GM12892 (cell line): ENCODE measurements around the gene OCA2.

ENCODE experiments used
- DNase-seq: peaks from one replicate; pipeline ENCODE4 v3.0.0; 2011; ENCODE audit not compliant: insufficient read length
- FAIRE-seq: peaks from 2 replicates; lab custom pipeline; 2011; peaks lifted over from hg19 to GRCh38; lab: Jason Lieb, UNC
- POLR2A ChIP-seq: IDR thresholded peaks from 2 replicates; pipeline ENCODE4 v1.6.1; 2011; ENCODE audit warnings: low read depth, low read length, control low read depth
- POLR2AphosphoS5 ChIP-seq: IDR thresholded peaks from 2 replicates; pipeline ENCODE4 v1.6.1; 2011; ENCODE audit warnings: low read depth, low read length, control low read depth
- TAF1 ChIP-seq: IDR thresholded peaks from 2 replicates; pipeline ENCODE4 v1.6.1; 2011; ENCODE audit warnings: low read depth, mild to moderate bottlenecking, control low read depth, low read length, borderline replicate concordance

Gene OCA2

DNA sequence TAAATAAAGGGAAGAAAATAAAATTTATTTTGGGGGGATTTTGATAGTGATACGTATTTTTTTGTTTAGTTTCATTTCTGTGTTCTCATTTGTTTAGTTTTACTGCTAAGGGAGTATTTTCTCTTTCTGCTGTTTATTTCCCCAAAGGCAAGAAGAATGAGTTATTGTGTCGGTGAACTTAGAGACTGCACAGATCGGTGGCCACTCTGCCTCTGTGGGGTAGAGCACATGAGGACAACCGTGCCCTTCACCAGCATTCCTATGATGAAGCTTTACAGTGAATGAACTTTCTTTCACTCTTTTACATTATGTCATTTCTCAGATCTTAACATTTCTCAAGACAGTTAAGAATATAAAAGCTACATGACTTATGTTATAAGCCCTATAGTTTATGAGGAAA lies 214.4 kb downstream of the OCA2 start:
- TF ChIP-seq POLR2A: no peak
- TF ChIP-seq TAF1: no peak
- no peak for TF ChIP-seq POLR2AphosphoS5
- no peak for DNase-seq
- no peak for FAIRE-seq

DNA sequence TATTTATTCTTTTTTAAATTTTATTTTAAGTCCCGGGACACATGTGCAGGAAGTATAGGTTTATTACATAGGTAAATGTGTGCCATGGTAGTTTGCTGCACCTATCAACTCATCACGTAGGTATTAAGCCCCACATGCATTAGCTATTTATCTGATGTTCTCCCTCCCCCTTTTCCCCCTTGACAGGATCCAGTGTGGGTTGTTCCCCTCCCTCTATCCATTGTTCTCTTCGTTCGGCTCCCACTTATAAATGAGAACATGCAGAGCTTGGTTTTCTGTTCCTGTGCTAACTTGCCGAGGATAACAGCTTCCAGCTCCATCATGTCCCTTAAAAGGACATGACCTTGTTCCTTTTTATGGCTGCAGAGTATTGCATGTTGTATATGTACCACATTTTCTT lies 220.3 kb downstream of the OCA2 start:
- TF ChIP-seq POLR2AphosphoS5 (no peak), POLR2A (no peak), TAF1 (no peak)
- no peak for DNase-seq
- FAIRE-seq: no peak

DNA sequence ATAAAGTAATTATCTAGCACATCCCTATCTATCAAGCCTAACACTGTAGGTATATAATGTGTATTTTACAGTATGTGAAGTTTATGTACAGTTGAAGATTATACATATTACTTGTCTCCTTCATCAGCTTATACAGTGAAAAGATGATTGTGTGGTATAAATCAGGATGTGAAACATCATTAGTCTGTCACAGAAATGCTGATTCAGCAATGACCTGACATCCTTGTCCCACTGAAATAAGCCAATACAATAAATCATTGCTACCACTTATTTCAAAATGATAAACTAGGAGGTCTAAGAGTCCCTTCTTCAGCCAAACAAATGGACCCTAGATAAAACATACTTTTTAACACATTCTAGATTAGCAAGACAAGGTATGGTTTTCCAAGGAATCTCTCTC lies 225.3 kb downstream of the OCA2 start:
- TF ChIP-seq POLR2AphosphoS5 (no peak), POLR2A (no peak), TAF1 (no peak)
- no peak for FAIRE-seq
- DNase-seq: no peak

DNA sequence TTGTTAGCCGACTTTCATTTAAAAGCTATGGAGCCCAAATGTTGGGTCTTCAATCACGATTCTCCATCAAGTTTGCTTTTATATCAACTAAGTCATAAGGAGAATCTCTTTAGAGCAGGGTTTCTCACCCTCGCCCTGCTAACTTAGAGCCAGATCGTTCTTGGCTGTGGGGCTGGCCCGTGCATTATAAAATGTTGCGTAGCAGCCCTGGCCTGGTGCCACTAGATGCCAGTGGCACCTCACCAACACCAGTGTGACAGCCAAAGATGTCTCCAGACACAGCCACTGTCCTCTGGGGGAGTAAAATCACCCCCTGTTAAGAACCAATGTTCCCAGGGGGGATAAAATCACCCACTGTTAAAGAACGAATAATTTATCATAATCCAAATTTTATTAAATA lies 226.1 kb downstream of the OCA2 start:
- no peak for TF ChIP-seq TAF1
- TF ChIP-seq POLR2AphosphoS5: no peak

DNA sequence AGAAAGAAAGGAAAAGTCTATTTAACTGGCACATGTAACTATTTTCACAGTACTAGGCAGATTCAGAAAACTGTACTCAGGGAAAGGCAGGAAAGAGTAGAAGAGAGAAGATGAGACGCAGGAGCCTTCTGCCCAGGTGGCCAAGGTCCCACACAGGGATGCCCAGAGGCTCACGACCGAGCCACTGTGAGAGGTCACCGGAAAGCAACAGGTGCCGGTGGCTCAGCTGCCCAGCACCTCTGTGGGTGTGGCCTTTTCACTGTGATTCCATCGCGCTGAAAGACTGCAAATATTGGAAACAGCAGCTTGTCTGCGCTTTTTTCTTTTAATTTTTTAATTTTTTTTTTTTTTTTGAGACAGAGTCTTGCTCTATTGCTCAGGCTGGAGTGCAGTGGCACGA lies 226.8 kb downstream of the OCA2 start:
- FAIRE-seq (no peak), DNase-seq (no peak)
- TF ChIP-seq POLR2AphosphoS5: no peak
- TF ChIP-seq POLR2A: no peak
- TF ChIP-seq TAF1: no peak

More for the DNA sequence above, 226.1 kb downstream of the OCA2 start:
- DNase-seq: no peak
- FAIRE-seq: no peak

DNA sequence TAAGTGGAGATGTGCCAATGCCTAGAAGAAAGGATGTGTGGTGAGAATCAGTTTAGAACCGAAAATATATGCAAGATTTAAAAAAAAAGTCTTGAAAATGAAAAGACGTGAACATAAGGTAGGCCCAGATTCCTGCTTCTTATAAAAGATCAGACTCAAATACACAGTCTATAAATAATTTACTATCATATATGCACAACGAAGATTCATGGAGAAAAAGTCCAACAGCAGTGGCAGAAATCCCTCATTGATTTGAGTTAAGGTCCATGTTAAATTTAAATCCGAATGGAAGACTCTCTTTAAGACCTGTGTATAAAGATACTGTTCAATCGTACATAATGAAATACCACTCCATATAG lies 227.2 kb downstream of the OCA2 start:
- FAIRE-seq: no peak

DNA sequence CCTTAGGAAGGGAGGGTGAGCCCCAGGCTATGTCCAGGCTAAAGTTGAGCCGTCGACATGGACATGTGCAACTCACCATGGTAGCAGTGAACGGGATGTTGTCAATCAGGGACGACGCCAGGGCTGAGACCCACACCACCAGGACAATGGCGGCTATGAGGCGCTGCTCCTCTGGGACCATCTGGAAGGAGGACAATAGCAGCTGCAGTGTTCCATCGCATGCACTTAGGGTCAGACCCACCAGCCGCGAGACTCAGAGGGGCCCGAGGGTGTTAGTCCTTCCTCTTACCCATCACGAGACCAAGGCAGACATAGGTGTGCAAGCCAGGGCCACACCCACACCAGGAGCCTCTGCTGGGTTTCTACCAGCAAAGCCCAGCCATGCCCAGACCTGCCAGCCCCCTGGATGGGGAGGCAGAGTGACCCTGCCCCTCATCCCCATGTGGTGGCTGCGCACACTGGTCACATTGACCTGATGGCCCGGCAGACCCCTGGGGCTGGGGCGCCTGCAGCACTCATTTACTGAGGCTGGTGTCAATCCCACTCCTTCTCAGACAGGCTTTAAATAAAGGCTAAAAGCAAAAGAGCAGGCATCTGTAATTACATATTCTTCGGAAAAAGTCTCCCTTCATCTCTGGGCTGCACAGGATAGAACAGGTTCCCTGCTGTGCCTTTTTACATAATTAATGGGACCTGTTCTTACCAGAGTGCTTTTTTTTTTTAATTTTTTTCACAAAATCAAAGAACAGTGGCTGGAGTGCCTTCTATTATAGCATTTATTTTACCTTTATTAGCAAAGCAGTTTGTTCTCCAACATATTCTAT lies 227.8 kb downstream of the OCA2 start:
- no peak for TF ChIP-seq POLR2AphosphoS5
- no peak for TF ChIP-seq TAF1
- no peak for TF ChIP-seq POLR2A
- no peak for DNase-seq
- no peak for FAIRE-seq

More for the DNA sequence above, 227.2 kb downstream of the OCA2 start:
- TF ChIP-seq POLR2A: no peak
- no peak for TF ChIP-seq POLR2AphosphoS5
- TF ChIP-seq TAF1: no peak
- DNase-seq: no peak

DNA sequence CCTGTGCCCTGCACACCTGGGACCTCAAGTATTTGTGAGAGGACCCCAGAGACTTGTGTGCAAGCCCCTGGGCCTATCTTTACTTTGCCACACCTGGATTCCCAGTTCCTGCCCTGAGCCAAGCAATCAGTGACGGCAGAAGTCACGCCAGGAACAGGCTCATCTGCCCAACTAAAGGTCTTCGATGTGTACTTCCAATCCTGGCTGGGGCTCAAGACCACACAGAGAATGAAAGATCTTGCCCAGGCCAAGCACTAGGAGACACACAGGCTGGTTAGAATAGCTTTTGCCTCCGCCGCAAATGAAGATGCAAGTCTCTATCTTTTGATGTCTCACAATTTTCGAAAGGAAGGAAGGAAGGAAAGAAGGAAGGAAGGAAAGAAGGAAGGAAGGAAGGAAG lies 228.8 kb downstream of the OCA2 start:
- no peak for DNase-seq
- TF ChIP-seq POLR2A (no peak), POLR2AphosphoS5 (no peak), TAF1 (no peak)
- no peak for FAIRE-seq

DNA sequence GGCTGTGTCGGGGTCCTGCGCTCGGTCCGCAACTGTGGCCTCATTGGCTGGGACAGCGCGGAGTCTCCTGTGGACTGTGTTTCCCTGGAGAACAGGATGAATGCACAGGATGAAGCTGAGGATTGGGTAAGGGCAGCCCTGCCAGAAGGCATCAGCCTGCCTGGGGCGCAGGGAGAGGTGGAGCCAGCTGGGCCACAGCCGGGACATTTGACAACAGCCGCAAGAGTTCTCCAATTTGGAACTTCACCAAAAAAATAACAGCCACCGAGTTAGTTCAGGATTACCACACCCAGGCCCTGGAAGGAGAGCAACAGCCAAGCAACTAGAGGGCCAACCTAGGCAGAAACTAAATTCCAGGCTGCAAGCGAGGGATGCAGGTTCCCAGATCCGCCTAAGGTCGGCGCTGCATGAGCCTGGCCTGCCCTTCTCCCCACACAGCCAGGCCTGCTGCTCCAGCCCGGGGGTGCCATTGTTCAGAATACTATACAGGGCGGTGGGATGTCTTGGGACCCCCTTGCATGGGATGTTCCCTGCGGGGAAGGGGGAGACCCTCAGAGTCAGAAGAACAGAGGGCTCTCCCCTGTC lies 229.3 kb downstream of the OCA2 start:
- no peak for TF ChIP-seq POLR2A
- TF ChIP-seq TAF1: no peak
- no peak for TF ChIP-seq POLR2AphosphoS5
- DNase-seq (no peak), FAIRE-seq (no peak)

DNA sequence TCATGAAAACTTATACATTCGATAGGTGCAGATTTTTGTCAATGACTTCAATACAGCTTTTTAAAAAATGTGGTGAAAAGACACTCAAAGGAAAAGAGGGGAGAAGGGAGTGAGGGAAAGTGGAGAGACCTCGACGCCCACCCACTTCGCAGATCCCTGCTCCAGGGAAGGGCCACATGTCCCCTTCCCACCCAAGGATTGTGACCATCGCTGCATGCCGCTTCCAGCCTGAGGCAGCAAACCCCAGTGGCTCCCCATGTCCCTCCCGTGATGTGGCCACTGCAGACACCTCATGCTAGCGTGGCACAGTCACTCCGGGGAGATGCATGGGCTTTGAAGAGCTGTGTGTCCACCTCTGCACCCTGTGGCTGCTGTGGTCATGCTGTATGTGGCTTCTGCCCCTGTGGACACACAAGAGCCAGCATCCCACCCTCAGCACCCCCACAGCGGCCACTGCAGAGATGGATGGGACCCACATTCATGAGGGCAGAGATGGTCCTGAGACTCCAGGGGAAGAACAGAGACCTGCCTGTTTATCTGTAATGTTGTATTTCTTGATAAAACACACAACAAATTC lies 230.2 kb downstream of the OCA2 start:
- TF ChIP-seq POLR2AphosphoS5: no peak
- no peak for TF ChIP-seq TAF1
- TF ChIP-seq POLR2A: no peak
- FAIRE-seq (no peak), DNase-seq (no peak)

DNA sequence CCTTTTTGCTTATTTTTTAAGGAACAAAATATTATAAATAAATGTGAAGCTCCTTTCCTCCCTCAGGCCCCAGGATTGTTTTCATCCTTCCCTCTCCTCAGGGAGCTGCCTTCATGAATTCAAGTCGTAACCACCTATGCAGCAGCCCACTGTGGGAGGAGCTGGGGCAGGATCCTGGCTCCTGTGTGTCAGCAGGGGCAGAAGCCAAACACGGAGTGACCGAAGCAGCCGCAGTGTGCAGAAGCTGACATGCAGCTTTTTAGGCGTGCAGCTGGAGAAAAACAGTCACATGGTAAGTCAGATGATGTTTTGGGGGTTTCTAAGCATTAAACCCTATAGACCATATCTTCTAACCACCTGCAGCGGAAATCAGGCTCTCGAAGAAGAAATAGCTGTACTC lies 231.3 kb downstream of the OCA2 start:
- DNase-seq (no peak), FAIRE-seq (no peak)
- TF ChIP-seq TAF1: no peak
- TF ChIP-seq POLR2A: no peak
- no peak for TF ChIP-seq POLR2AphosphoS5
